NCI-H1417 (cell line): ENCODE results near the gene UPK3B.
"Not testable (repeated sequence)": the region's sequence is repeated elsewhere in the genome, so short reads cannot be mapped to it uniquely, and the experiment has no call there.

Experiments used
- DNase-seq, 3 experiments: peaks; one replicate each; lab custom pipeline; 2025; lab: John Stamatoyannopoulos, UW

The UPK3B gene

GRCh38 chr7:76509931-76510877, at the start of gene UPK3B:
Gene UPK3B (plus strand): TSS chr7:76510552. CDS start chr7:76510653, 101 bp downstream.
- no peak for DNase-seq

- not testable (repeated sequence) for DNase-seq
Measured at GRCh38 chr7:76460767-76461166, 49.6 kb upstream of the UPK3B start.

GRCh38 chr7:76461464-76462101, 48.8 kb upstream of the UPK3B start, which contains the start of gene DTX2:
Gene DTX2 (plus strand): TSS chr7:76461709. CDS start chr7:76480510, 18,801 bp downstream.
- not testable (repeated sequence) for DNase-seq

DNA sequence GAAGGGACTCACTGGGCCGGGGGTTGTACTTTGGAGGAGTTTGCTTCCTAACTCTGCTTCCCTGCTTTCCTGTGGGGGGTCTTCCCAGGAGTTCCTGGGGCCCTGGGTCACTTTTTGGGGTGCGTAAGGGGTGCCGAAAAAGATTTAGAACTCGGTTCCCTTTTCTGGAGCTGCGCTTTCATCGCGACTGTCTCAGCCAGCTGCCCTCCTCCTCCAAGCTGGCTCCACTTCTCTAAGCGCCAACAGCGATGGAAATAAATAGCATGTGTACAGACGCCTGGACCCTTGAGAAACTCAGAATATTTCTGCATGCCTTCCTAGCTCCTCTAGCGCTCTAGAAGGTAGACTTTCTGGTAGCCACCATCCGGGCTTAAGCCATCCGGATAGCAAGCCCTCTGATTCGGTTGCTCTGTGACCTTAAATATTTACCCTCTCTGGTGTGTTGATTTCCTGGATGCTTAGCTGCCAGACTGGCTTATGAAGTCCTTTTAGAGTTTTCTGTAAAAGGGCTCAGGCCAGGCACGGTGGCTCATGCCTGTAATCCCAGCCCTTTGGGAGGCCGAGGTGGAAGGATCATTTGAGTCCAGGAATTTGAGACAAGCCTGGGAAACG, 48.0 kb upstream of the UPK3B start:
- DNase-seq, result not testable (repeated sequence)

DNA sequence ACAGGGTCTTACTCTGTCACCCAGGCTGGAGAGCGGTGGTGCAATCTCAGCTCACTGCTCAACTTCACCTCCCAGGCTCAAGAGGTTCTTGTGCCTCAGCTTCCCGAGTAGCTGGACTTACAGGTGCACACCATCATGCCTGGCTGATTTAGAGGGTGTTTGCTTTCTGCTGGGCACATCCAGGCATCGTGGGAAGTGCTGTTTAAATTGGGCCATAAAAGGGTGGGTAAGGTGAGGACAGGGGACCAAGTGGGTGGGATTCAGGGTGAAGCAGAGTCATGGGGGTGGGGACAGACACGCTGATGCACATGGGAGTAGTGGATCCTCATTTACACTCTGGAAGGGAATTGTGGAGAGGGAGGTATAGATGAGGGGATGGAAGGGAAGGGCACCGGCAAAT, 45.4 kb upstream of the UPK3B start:
- not testable (repeated sequence) for DNase-seq

DNA sequence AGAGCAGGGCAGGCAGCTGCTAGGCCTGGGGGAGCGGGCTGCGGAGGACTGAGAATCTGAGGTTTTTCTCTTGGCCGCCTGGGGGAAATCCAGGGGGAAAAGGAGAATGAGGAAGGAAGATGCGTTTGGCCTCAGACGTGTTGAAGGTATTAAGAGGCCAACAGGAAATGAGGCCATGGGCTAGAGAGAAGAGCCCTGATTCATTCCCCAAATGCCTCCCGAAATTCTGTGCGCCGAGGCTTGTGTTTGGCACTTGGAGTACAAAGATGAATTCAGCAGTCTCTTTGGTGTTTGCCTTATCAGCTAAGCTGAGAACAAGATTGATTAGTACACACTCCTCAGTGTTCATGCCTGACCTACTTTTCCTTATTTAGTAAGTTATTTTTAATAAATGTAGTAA, 44.4 kb upstream of the UPK3B start:
- not testable (repeated sequence) for DNase-seq

DNA sequence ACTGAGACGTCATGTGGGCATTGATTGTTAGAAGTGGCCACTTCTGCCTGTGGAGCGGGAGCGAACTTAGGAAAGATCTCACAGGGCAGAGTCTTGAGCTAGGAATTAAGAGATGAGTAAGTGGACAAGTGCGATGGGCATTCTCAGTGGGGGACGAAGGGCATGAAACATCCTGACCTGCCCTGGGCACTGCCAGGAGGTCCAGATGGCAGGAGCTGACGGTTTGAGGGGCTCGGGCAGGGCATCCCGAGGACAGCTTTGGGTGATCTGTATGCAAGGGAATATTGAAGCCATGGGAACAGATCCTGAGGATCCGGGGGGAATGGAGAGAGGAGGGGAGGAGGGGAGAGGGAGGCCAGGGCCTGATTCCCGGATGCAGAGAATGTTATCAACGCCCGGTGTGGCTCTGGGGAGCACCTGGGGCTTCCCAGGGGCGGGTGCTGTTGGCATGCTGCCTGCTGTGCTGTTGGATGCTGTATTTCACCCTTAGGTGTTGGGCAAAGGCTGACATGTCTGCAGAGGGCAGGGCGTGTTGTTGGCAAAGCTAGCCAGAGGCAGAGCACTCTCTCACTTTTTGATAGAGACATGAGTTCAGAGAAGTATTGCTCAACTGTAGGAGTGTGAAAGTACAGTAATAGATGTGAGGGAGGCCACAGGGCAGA, 42.5 kb upstream of the UPK3B start:
- not testable (repeated sequence) for DNase-seq

- not testable (repeated sequence) for DNase-seq
Measured at GRCh38 chr7:76471556-76472221, 38.7 kb upstream of the UPK3B start.

DNA sequence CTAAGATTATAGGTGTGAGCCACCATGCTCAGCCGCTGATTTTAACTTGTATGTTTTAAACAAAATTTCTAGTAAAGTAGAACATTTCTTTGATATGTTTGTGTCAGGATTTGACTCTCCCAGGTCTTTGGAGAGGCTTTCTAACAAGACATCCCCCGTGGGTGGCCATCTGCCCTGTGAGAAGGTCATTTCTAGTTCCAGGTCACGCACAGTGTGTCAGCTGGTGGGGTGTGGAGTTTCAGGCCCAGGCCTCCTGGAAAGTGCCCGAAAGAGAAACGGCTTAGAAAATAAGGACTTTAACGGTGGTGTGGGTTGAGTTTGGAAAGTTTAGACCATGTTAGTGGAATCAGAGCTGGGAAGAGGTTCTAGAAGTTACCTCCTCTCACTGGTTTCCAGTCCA, 37.3 kb upstream of the UPK3B start:
- not testable (repeated sequence) for DNase-seq

GRCh38 chr7:76476280-76476679, 34.1 kb upstream of the UPK3B start:
- DNase-seq, result not testable (repeated sequence)

GRCh38 chr7:76476742-76477474, 33.4 kb upstream of the UPK3B start:
- DNase-seq, result not testable (repeated sequence)

DNA sequence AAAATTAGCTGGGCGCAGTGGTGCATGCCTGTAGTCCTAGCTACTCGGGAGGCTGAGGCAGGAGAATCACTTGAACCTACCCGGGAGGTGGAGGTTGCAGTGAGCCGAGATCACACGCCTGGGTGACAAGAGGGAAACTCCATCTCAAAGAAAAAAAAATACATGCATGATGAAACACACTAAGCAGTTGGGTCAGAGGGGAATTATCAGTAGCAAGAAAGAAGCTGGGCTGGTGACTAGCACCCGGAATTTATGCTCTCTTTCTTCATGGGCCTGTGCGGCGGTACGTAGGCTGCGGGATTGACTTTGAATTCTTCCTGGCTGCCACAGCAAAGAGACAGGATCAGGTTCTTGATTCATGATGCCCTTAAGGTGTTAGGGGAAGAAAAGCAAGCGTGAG, 30.7 kb upstream of the UPK3B start:
- DNase-seq, result not testable (repeated sequence)

DNA sequence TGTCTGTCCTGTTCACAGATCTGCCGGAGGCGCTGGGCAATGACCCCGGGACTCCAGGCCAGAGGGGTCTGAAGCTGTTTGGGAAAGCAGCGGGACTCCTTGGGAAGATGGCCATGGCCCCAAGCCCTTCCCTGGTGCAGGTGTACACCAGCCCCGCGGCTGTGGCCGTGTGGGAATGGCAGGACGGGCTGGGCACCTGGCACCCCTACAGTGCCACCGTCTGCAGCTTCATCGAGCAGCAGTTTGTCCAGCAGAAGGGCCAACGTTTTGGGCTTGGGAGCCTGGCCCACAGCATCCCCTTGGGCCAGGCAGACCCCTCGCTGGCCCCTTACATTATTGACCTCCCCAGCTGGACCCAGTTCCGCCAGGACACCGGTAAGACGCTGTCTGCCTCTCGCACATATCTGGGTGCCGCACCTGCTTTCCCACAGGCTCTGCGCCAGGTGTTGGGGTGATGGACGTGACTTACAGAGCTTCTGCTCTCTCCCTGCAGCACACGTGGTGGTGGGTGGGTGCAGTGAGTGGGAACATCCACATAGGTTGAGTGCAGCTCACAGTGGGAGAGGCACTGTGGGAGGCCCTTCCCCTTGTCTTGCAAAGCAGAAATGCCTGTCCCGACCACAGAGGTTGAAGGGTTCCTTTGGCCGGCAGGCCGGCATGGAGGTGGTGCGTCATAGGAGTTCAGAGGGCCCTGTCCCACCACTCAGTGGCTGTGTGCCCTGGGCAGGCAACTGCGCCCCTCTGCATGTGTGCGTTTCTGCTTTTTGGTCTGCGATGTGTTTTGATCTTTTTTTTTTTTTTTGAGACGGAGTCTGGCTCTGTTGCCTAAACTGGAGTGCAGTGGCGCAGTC, 29.7 kb upstream of the UPK3B start:
- DNase-seq, result not testable (repeated sequence)

DNA sequence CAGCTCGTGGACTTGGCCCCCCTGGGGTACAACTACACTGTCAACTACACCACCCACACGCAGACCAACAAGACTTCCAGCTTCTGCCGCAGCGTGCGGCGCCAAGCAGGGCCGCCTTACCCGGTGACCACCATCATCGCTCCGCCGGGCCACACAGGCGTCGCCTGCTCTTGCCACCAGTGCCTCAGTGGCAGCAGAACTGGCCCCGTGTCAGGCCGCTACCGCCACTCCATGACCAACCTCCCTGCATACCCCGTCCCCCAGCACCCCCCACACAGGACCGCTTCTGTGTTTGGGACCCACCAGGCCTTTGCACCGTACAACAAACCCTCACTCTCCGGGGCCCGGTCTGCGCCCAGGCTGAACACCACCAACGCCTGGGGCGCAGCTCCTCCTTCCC, 27.7 kb upstream of the UPK3B start:
- not testable (repeated sequence) for DNase-seq

- not testable (repeated sequence) for DNase-seq
Measured at GRCh38 chr7:76483081-76483480, 27.3 kb upstream of the UPK3B start.

GRCh38 chr7:76484456-76484855, 25.9 kb upstream of the UPK3B start:
- DNase-seq, result not testable (repeated sequence)

- DNase-seq, result not testable (repeated sequence)
Measured at GRCh38 chr7:76485822-76486610, 24.3 kb upstream of the UPK3B start.

- DNase-seq, result not testable (repeated sequence)
Measured at GRCh38 chr7:76486618-76487017, 23.7 kb upstream of the UPK3B start.

- not testable (repeated sequence) for DNase-seq
Measured at GRCh38 chr7:76487969-76488368, 22.4 kb upstream of the UPK3B start.
